Measurements from ENCODE around the gene CPNE6. TPM values are rescaled to one million over a fixed set of nuclear protein-coding genes. Genes with fewer than 3 reads are reported as not detected.

Gene CPNE6
- total and polyA plus RNA-seq, 2 of the 8 experiments (the other 6 are each of a cell fraction or from before 2014, with no cell fraction given): 0.05 TPM; not detected in 1

DNA sequence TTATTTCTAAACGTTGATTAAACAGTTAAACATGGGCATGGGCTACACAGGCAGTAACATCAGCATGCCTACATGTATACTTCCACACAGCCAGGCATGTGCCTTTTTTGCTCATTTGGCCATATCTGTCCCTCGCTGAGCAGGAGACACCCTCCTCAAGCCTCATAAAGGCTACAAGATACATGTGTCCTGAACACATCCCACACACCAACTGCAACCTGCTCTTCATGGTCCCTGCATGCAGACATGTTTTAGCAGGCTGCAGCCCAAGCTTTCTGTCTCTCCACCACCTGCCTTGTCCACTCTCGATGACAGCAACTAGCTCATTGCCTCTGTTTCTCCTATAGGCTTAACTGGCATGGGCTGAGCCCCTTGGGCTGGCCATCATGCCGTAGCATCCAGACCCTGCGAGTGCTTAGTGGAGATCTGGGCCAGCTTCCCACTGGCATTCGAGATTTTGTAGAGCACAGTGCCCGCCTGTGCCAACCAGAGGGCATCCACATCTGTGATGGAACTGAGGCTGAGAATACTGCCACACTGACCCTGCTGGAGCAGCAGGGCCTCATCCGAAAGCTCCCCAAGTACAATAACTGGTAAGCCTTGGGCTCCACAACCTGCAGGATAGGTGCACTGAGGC is 25.3 kb downstream of the CPNE6 start (continued):
- no peak for TF ChIP-seq TAF1 (IDR thresholded peaks at IDR 0.05; ENCODE audit: low read depth, low read length)
- no peak for TF ChIP-seq RFX5 (IDR thresholded peaks at IDR 0.05; ENCODE audit: borderline replicate concordance, low read depth, low read length)
- TF ChIP-seq KDM1A (IDR thresholded peaks at IDR 0.05; ENCODE audit: borderline replicate concordance, low read length): no peak
- TF ChIP-seq HDAC6 (IDR thresholded peaks at IDR 0.05; ENCODE audit: low read depth, low read length): no peak
- no peak for TF ChIP-seq EP300 (IDR thresholded peaks at IDR 0.05; ENCODE audit: borderline replicate concordance in 1 of 2, low read depth in 2 of 2, low read length in 2 of 2)
- no peak for TF ChIP-seq FOSL1 (IDR thresholded peaks at IDR 0.05; ENCODE audit: insufficient read depth, low read depth, low read length)
- TF ChIP-seq, protein P1, sequence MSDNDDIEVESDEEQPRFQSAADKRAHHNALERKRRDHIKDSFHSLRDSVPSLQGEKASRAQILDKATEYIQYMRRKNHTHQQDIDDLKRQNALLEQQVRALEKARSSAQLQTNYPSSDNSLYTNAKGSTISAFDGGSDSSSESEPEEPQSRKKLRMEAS (IDR thresholded peaks at IDR 0.05): no peak

Data from H1 (cell line).